Stimulated activated CD4-positive, alpha-beta T cell treated with anti-CD3 and anti-CD28 coated beads, Interleukin-1b, Interleukin-23, amount 100 ng/mL, for 4 hours (primary cell): Measurements from ENCODE around the gene NF1.
"Not testable (repeated sequence)": the region's sequence is repeated elsewhere in the genome, so short reads cannot be mapped to it uniquely, and the experiment has no call there.

ENCODE experiments used
- DNase-seq, 2 donors: peaks; one replicate each; pipeline ENCODE4 v3.0.0-alpha.2; 2020; ENCODE audit warnings: low read depth in 2 of 2

Gene NF1

DNA sequence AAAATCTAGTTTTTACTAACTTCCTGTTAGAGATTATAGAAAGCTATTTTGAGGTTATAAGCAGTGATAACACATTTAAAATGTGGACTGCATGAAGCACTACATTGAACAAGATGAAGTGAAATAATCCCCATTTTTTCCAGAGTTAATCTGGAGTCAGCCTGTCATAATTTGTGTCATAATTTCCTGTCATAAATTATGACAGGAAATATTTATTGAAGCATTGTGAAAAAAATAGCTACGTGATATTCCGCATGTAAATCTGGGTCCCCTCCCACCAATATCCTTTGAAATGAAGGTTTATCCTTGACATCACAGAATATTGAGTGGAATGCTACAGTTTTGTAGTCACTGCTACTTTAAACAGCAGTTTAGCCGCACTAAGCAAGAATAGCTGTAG lies 162.2 kb downstream of the NF1 start:
- no peak for DNase-seq

DNA sequence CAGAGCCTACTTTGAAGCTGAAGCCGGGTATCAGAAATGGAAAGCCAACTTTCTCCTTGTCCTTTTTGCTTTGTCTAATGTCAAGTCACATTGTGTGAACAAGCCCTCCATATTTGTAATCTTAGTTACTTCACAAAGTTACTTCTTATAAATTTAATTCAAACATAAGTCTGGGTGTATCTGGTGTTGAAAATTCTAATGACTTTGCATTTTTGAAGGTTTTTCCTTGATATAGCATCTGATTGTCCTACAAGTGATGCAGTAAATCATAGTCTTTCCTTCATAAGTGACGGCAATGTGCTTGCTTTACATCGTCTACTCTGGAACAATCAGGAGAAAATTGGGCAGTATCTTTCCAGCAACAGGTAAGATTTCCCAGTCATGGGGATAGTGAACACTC lies 165.4 kb downstream of the NF1 start:
- DNase-seq = no peak

DNA sequence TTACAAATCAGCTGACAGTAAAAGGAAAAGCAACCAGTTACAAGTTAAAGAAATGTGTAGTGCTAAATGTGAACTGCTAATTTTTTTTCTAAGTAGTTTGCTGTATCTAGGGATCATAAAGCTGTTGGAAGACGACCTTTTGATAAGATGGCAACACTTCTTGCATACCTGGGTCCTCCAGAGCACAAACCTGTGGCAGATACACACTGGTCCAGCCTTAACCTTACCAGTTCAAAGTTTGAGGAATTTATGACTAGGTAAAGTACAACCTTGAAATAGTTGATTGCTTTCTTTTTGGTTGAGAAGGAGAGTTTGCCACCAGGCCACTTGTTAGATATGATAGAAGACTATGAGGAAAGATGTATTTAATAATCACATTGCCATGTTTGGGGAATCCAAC lies 166.8 kb downstream of the NF1 start:
- DNase-seq = no peak

DNA sequence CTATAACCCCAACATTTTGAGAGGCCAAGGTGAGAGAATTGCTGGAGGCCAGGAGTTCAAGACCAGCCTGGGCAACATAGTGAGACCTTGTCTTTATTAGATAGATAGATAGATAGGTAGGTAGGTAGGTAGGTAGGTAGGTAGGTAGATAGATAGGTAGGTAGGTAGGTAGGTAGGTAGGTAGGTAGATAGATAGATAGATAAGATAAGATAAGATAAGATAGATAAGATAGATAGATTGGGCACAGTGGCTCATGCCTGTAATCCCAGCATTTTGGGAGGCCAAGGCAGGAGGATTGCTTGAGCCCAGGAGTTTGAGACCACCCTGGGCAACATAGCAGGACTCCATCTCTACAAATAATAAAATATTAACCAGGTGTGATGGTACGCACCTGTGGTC lies 168.1 kb downstream of the NF1 start:
- not testable (repeated sequence) for DNase-seq

DNA sequence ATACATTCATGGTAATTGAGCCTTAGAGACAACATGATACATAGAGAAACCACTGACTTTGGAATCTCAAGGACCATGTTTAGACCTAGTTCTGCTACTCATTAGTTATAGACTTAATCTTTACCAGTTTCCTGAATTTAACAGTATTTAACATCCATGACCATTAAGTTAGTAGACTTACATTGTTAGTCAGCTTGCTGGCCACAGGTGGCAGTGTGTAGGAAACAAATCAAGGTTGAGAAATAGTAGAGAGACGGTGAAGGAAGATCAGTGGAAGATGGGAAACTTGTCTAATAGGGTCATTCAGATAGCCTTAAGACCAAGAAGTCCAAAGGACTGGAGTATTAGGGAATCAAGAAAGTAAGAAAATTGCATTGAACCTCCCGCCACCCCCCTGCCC lies 171.3 kb downstream of the NF1 start:
- DNase-seq = no peak

DNA sequence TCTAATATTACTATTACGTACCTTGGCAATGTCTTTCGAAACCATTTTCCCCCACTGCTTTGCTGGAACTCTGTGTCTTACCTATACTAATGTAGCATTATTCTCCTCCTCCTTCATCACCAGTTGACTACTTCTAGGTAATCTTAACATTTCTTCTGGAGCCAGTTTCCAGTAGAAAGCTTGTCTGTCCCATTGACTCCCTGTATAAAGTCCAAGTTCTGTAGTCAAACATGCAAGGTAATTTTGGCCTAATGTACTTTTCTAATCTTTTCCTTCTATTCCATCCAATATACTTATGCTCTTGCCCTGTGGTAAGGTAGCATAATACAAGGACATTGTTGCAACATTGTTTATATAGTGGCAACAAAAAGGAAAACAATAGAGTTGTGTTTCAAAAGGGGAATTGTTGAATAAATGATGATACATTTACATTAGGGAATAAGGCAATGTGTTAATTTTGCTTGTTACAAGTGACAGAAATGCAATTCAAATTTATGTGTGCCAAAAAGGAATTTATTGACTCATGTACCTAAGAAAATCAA lies 174.3 kb downstream of the NF1 start:
- no peak for DNase-seq

DNA sequence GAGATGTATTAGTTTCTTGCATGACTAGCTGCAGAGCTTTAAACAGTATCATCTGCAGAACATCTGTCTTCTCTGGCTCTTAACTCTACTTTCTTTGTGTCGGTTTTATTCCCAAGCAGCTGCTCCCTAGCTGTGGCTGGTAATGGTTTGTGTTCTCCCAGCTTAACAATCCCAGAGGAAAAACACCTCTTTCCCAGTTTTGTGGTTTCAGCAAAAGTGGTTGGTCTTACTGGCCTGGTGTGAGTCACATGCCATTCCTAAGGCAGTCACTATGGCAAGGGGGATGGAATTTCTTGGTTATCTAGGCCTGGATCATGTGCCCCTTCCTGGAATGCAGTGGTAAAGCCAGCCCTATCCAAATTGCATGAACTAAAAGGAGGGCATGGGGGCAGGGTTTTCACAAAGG lies 174.8 kb downstream of the NF1 start:
- no peak for DNase-seq

DNA sequence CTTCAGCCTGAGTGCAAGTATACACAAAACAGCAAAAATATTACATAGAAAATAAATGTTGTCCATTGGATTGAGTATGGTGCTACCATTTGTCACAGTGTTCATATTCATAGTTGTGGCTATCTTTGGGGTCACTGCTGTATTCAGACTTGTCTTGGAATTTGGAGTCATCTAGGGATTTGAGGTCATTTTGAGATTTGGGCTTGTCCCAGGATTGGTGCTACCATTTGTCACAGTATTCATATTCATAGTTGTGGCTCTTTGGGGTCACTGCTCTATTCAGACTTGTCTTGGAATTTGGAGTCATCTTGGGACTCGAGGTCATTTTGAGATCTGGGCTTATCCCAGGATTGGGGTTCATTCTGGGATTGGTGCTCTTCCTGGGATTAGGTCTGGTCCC lies 177.5 kb downstream of the NF1 start:
- DNase-seq = no peak

DNA sequence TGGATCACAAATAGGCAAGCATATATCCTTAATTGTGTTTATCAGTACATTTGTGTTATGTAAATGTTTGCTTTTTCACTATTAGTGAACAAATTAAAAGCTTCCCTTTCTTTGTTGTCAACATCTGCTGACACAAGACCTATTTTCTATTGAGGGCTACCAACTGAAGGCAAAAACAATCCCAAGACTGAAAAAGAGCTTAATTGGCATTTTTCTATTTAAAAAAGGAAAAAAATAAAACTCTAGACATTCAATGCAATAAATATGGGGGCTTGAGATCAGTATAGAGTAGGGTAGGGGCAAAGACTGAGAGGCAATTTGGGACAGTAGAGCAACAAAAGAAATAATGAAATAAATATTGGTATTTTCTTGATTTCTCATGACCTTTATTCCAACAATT lies 178.0 kb downstream of the NF1 start:
- no peak for DNase-seq

DNA sequence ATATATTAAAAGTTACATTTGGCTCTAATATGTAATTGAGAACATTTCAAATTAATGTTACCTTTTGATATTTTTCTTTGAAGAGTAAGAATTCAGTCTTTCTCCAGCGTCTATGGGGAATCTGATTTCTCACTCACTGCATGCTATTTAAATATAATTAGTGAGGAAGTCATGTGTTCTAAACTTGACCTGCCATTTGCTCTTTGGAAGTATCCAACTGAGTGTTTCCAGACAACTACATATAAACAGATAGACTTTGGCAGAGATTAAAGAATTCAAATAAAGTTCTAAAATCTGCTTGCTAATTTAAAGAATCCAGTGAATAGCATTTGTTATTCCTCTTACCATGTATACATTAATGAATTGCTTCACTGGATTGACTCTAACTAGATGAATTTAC lies 178.7 kb downstream of the NF1 start:
- no peak for DNase-seq

DNA sequence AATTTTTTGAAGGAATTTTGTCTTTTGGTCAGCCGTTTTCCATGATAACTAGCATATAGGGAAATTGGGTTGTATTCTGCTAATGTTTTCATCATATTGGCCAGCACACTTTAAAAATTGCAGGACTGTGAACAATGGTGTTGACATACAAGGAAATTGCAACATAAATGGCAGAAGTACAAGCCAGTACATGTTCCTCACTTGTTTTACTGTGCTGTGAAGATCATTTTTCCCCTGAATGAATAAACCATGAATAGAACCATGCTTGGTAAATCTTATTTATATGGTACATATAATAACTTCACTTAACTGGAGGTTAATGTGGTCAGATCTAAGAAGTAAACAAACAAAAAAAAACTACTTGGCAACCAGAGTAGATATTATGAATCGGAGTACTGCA lies 179.5 kb downstream of the NF1 start:
- DNase-seq = no peak

DNA sequence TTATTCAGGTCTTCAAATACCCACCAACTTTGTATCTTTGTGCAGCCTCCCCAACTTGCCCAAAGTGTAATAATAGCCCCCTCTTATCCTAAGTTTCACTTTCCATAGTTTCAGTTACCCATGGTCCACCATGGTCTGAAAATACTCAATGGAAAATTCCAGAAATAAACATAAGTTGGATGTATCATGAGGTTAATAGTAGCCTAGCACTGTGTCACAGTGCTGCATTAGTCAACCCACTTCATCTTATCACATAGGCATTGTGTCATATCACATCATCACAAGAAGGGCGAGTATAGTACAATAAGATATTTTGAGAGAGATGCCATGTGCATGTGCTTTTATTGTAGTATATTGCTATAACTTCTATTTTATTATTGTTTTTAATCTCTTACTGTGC lies 180.3 kb downstream of the NF1 start:
- no peak for DNase-seq

DNA sequence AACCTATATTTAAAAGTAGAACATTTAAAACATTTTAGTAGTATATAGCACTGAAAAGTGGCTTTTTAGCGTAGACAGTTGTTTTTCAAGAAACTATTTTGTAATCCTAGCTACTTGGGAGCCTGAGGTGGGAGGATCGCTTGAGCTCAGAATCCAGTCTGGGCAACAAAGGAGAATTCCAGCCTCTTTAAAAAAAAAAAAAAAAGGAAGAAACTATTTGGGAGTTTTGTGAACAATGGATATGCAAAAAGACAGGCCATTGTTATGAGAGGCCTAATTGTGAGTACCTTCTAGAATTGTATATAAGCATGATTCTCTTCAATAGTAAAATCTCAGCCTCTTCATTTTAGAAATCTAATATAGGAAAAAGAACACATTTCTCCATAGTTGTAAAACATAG lies 184.6 kb downstream of the NF1 start:
- DNase-seq = no peak

DNA sequence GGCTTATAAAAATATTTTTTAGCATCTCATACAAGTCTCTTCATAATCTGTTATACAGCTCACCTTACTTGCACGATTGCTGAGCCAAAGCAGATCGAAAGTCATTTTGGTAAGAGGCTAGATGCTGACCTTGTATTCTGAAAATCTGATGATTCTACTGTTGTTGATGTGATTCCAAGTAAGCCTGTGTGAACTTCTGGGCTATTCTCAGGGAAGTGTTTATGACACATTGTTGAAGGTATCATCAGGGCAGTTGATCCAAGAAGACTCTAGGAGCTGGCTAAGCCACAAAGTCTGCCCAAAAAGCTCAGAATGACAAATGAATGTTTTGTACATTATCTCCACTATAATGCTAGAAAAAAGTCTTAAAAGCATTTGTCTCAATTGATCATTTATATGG lies 186.3 kb downstream of the NF1 start:
- DNase-seq = no peak

DNA sequence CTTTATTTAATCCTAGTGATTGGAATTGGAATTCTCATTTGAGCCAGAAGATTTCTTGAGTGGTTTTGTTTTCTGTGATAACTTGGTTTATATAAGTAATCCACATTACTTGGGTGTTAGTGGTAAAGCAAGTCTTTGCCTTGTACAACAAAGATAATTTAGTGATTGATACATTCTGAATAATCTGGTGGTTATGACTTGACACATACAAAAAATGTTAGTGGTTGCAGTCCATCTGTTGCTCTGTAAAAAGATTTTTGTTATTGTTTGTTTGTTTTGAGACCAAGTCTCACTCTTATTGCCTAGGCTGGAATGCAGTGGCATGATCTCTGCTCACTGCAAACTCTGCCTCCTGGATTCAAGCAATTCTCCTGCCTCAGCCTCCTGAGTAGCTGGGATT lies 189.1 kb downstream of the NF1 start:
- DNase-seq = no peak

DNA sequence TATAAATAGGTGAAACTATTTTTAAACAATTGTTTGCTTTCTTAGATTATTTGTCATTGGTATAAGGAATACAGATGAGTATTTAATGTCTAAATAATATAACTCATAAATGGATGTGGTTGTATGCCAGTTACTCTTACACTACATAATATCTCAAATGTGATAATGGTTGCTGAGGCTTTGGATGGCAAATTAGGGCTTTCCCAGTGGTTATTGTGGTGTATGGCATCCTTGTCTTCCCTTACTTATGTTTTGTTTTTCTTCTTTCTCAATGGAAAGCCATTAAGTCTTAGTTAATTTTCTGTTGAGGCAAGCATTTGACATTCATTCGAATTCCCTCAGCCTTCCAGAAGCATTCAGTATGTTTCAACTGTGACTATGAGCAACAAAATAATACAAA lies 191.8 kb downstream of the NF1 start:
- no peak for DNase-seq

DNA sequence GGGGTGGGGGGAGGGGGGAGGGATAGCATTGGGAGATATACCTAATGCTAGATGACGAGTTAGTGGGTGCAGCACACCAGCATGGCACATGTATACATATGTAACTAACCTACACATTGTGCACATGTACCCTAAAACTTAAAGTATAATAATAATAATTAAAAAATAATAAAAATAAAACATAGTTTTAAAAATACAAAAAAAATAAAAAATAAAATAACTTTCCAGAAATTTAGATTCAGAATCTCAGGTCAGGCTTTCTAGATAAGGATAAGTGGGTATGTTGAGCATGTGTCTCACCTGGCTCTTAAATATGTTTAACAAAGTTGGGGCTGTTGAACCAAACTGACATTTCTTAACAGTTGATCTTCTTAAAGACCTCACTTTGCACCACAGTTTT lies 193.2 kb downstream of the NF1 start:
- not testable (repeated sequence) for DNase-seq

DNA sequence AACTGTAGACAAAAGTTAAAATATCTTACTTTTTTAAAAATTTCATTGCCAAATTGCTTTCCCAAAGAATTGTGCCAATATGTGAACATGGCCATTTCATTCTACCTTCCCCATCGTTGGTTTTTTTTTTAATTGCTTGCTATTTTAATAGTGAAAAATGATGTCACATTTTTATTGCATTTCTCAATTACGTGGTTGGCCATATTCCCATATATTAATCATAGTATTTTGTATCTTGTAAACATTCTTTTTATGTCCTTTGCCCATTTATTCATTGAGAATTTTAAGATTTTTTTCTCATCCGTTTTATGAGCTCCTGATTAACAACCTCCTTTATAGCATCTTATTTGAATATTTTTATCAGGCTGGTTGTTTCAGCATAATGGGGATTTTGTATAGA lies 195.0 kb downstream of the NF1 start:
- DNase-seq = no peak

DNA sequence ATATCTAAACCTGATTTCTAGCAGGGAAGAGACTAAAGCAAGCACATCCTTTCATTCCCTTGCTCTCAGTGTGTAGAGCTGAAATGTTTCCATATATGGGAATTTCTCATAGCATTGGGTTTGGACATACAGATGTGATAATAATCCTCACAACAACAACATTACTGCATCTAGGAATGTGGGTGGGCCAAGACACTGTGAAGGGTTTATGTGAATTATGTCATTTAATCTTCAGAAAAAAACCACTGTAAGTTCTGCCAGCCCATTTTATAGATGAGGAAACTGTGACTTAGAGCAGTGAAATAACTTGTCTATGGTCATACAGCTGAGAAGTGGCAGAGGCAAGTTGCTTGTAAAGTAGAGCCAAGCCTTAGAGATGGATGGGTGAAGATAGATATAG lies 197.0 kb downstream of the NF1 start:
- no peak for DNase-seq

DNA sequence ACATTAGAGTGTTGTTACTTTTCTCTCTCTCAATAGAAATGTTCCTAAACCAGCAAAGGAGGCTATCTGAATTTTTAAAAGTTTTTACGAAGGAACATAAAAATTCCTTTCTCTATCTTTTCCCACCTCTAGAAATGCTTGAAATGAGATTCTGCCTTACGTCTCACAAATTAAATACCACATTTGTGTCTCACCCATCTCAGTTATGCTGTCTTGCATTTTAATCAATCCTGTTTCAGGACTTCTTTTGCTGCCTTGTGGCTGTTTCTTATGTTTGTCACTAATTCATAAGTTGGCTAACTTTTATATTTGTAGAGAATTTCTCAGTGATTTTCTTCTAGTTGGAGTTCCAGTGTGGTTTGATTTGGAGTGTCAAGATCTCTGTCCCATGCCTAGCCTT lies 198.8 kb downstream of the NF1 start:
- DNase-seq = no peak

DNA sequence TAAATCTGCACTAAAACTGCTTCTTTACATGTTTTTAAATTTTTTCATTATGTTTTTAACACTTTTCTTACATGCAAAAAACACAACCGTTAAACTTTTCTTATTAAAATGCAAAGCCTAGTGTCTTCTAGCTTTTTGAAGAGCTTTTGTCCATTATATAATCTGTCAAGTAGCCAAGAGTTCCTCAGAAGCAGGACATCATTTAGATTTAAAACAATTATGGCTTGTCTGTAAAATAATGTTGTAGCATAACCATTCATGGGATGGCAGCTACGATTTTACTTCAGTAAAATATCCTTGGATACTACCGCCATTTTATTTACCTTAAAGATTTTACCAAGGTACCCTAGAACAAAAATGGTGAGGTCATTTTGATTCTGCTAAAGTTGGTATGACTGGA lies 199.5 kb downstream of the NF1 start:
- no peak for DNase-seq

DNA sequence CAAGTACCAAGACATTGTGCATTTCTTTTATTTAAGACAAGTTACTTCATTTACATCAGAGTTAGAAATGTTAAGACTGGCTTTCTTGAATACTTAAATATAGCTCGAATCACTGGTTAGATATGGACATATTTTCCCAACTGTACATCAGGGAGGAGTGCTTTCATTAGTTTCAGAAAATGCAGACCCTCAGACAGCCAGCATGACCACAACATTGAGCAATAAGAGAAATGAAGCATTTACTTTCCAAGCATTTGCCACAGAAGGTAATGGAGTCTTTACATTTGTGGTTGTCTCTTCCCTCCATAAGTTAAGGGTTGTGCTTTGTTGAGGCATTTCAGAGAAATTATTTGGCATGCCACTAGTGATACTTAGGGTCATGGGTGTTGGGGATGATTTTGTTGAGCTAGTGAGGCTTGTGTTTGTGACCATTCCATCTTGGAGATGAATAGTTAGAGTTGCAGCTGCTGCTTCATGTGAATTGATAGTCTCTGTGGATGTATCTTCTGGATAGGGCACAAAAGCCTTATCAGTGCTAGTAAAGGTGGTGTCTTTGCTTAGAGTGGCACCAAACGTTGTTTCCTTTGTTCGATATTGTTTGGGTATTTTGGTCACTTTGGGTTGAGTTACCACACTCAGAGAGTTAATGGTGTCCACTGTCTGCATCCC lies 200.2 kb downstream of the NF1 start:
- DNase-seq = no peak

DNA sequence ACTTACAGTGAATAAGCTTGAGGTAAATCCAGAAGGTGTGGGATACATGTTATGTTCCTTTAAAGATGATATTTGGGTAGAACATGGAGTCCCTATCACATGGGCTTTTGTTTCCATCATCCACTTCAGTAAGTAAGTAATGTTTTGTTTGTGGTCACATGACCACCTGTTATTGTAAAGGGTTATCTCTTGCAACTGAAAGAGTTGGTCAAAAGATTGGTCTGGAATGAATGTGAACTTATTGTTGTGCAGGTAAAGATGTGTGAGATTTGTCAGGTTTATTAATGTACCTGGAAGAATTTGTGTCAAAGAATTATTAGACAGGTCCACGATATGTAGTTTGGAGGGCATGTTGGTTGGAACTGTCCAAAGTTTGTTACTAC lies 200.7 kb downstream of the NF1 start:
- DNase-seq = no peak

DNA sequence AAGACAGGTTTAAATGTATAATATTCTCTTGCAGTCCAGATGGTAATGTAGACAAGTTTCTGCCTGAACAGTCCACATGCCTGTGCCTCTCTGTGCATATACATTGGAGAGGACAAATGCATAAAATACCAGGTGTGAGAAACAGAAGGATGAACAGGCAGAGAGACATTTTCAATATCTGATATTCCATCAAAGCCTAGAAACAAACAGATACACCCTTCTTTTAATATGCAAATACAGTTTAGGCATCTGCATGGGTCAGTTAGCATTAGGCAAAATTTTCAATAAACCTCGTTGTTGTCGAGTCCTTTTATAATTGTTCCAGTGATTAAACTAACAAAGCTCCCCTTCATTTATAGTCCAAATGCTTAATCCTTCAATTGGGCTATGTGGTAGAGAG lies 201.4 kb downstream of the NF1 start:
- no peak for DNase-seq
